NCI-H146 treated with DMSO at 0.1 percent for 48 hours (cell line): ENCODE results near the gene SH3PXD2B.
A peak's percentile ranks its signal among the peaks of the same experiment; 100 is the strongest.

Source experiments
- DNase-seq: peaks from one replicate; lab custom pipeline; 2025; ENCODE audit not compliant: unreplicated experiment; lab: John Stamatoyannopoulos, UW

Gene SH3PXD2B

GRCh38 chr5:172454358-172455086 is at the start of gene SH3PXD2B:
Gene SH3PXD2B, minus strand, starts transcription at chr5:172454525. Its CDS starts 173 bp downstream, at chr5:172454352.
- peak; percentile 27 for DNase-seq

DNA sequence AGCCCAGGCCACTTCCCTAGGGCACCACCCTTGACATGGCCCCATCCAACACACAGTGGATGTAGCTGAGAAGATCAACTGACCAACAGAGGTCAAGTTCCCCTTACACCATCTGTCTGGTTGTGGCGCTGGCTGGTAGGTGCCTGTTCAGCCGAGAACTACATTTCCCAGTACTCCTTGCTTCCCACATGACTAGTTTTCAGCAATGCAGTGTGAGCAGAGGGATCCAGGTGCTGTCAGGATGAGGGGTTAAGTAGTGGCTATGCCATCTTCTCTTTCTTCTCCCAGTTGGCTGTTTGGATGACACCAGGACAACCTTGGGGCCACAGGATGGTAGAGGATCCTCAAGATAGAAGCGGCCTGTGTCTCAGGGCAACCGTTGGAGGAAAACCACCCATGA is 48.6 kb upstream of the SH3PXD2B start:
- DNase-seq = no peak

GRCh38 chr5:172502410-172502809 is 48.1 kb upstream of the SH3PXD2B start:
- no peak for DNase-seq

DNA sequence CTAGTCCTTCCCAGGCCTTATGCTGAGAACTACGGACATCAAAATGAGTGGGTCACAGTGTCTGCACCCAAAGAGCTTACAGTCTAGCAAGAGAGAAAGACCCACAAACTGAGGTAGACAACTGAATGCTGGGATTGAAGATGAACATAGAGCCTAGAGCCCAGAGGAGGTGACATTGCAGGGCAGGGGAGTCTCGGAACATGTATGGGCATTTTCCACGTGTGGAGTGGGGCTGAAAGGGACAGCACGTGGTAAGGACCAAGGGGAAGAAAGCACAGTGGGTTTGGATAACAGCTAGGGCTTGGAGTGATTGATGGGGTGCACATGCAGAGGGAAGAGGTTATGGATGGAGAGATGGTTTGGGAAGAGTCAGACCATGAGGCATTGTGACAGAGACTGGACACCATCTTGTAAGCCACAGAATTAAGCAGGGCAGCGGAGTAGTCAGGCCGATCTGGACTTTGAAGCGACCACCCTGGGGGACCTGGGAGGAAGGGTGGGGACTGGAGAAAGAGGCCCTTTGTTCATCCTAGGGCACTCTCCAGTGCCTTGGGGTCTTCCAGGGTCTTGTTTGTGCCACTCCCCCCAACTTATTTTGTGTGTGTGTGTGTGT is 47.5 kb upstream of the SH3PXD2B start:
- DNase-seq = no peak

DNA sequence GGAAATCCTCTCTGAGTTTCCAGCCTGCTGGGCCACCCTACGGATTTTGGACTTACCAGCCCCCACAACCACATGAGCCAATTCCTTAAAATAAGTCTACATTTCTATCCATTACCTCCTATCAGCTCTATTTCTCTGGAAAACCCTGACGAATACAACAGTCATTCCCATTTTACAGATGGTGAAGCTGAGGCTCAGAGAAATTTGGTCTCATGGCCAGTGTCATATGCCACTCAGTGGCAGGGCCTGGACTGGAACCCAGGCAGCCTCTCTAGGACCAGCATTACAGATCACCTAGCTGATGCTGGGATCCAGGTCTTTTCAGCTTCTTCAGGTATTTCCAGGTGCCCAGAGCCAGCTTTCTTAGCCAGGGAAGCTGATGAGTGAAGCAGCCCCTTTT is 45.0 kb upstream of the SH3PXD2B start:
- no peak for DNase-seq

DNA sequence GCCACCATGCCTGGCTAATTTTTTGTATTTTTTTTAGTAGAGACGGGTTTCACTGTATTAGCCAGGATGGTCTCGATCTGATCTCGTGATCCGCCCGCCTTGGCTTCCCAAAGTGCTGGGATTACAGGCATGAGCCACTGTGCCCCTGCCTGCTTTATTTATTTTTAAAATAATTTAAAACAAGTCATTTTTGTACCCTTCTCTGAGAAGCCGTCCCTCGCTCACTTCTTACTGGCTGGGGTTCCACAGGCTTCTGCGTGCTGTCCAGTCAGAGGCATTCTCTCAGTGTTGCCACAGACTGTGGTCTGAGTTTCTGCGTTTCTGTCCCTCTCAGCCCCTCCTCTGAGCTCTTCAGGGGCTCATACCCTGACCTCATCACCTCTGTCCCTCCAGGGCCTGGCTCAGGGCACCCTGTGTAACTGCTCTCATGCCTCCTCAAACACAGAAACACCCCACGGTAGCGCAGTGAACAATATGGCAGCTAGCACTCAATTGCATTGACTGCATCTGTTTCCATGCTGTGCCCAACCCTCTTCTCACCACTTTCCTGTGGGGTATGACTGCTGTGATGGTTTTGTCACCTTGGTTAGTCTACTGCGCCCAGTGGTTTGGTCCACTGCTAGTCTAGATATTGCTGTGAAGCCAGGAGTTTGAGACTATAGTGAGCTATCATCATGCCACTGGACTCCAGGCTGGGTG is 44.3 kb upstream of the SH3PXD2B start:
- no peak for DNase-seq

DNA sequence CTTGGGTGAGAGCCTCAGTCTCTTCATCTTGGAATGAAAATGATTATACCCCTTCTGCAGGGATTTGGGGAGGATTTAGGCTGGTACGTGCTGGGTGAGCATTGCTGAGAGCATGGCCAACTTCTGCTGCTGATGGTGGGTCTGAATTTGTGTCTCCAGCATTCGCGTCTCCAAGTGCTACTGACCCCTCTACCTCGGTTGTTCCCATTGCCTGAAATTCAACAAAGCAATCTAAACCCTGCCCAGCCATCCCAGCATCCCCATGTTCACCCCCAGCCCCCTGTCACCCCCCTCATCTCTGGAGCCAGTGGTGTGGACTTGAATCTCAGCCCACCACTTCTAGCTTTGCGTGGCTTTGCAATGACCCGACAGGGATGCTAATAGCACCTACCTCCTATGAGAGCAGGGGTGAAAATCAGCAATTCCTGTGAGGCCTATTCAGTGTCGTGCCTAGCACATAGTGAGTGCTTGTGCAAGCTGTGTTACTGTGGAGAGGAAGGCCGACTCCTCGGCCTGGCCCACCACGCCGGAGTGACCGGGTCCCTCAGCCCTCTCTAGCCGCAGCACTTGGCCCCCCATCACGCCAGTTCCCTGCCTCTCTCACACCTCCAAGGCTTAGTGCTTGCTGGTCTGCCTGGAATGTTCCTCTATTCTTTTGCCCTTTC is 43.4 kb upstream of the SH3PXD2B start:
- DNase-seq = no peak

DNA sequence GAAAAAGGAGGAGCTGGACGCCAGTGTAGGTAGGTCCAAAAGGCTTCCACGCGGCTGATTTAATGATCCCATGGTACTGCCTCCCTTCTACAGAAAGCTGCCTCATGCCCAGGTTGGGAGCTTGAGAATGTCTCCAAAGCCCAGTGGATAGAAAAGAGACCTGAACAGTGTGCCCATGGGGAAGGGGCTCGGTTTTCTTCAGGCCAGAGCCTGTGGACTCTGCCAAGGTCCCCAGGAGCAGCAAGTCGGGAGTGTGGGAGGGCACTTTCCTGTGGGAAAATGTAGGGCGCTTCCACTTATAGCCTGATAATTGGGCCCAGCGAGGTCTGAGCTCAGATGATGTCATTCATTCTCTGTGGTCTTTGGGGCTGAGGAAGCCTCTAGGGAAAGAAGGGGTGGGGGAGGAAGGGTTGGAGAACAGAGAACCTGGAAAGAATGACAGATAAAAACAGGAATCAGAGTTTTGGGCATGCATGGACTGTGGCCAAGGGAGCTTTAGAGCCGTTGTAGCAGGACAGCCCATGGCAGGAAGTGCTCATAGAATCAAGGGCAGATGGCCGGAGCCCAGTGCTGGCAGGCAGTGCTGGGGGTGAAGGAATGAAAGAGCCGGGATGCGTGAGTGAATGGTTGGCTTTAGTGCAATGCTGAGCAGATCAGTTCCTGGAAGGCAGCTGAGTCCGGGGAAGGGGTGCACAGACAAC is 42.5 kb upstream of the SH3PXD2B start:
- no peak for DNase-seq

DNA sequence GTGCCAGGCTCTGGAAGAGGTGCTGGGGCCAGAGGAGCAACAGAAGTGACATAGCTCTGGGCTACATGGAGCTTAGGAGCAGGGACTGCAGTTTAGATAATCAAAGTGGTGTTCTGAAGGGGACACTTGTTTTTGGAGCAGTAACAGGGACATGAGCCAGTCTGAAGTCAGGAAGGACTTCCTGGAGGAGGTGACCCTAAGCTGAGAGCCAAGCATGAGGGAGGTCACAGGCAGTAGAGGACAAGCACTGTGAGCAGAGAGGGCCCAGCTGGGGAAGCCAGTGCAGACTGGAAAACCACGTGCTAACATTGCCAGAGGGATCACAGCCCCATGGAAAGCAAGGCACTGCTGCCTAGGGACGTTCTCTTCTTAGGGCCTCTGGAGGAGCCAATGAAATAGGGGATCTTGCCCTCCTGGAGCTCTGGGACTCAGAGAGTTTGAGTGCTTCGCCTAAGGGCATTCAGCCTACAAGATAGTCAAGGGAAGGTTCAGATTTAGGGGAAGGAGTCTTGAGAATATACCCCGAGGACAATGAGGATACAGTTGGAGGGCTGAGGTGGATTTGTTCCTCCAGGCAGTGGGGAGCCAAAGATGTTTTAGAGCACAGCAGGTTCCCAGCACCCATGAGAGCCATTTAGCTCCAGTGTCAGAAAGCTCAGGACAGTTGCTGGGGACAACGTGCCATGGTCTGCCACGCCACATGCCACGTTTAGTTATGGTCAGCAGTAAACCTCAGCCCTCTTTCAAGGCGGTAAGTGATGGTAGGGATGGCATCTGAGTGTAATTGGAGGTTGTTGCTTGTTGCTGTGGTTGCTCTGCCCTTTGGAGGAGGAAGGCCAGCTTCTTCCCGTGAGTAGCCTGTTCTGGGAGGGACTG is 40.5 kb upstream of the SH3PXD2B start:
- DNase-seq = no peak

- no peak for DNase-seq
Observed at GRCh38 chr5:172493906-172494305, 39.6 kb upstream of the SH3PXD2B start.

DNA sequence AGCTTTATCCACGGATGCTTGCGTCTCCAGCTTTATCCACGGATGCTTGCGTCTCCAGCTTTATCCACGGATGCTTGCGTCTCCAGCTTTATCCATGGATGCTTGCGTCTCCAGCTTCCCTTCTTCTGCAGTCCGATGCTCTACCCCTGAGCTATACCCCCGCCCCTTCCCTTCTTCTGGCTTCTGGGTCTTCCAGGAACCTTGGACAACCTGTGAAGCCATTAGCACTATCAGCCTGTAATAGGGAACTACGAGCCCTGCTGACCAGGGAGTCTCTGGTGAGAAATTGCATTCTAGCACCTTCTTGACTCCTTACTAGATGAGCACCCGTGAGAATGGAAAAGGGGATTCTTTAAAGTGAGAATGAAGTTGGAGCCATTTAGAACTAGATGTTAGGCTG is 39.1 kb upstream of the SH3PXD2B start:
- no peak for DNase-seq

- no peak for DNase-seq
Observed at GRCh38 chr5:172493002-172493401, 38.7 kb upstream of the SH3PXD2B start.

GRCh38 chr5:172492097-172492840 is 37.9 kb upstream of the SH3PXD2B start:
- no peak for DNase-seq

- no peak for DNase-seq
Observed at GRCh38 chr5:172491481-172491880, 37.2 kb upstream of the SH3PXD2B start.

DNA sequence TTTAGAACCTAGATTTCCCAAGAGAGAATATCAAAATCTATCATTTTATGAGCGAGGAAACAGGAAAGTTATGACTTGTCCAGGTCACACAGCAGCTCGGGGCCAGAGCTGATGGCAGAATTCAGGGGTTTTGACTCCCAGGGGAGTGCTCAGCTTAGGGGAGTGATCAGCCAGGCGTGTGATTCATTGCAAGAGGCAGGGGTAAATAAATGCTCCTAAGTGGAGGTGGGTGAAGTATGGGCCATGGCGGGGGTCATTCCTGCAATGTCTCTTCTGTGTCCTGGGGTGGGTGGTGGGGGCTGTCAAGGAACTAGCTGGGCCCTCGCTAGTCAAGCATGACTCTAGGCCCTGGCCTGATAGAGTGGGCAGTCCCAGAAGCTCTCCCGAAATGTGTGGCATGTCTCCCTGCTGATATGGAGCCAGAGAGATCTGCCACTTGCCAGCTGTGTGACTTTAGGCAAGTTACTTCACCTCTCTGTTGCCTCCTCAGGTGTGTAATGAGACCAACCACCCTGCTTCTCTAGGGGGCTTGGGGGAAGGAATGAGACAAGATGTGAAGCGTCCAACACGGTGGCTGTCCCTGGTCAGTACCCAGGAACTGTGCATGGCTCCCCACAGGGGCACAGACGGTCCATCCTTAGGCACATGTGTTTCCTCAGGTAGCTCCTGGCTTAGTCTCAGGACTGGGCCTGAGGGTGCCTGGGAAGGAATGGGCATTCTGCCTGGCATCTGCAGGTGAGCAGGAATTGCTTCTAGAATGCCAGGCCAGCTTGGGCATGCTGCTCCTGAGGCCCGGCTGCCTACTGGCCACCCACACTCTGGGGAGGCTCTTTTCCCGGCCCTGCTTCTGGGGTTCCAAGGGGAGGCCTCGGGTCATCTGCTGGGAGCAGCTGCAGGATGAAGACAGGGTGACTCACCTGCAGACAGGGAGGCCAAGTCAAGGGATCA is 36.5 kb upstream of the SH3PXD2B start:
- DNase-seq = no peak

- no peak for DNase-seq
Observed at GRCh38 chr5:172488221-172488620, 33.9 kb upstream of the SH3PXD2B start.

- DNase-seq = no peak
Observed at GRCh38 chr5:172487671-172488070, 33.3 kb upstream of the SH3PXD2B start.

DNA sequence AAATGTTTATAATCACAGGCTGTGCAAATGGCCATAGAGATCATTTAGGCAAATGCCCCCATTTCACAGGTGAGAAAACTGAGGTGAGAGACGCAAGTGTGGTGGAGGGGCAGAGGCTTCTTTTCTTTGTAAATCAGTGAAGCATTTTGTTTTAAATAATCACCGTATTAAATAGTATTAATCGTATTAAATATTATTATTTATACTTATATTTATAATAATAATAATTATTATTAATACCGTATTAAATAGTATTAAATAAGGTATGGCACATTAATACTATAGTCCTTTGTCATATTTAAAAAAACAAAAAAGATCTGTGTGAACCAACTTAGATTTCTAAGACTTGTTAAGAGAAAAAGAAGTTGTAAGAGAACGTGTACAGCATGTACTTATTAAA is 32.6 kb upstream of the SH3PXD2B start:
- no peak for DNase-seq
